HCT116 (cell line): Measurements from ENCODE around the gene SLC6A11. TPM values are rescaled to one million over a fixed set of nuclear protein-coding genes. Genes with fewer than 3 reads are reported as not detected.
A peak's percentile ranks its signal among the peaks of the same experiment; 100 is the strongest.

Source experiments
- ATAC-seq: fragments of 200-7000 bp; cut with Tn5 transposase; 2 replicates; pipeline ENCODE4 v1.9.1; 2020; ENCODE audit warnings: mild to moderate bottlenecking, moderate library complexity
- BruUV-seq: library from RNA; stranded (reverse); fragments of 400-500 nt; replicated peaks from 2 replicates; lab custom pipeline; 2021; lab: Mats Ljungman, UMichigan
- CTCF ChIA-PET: fragments of 300-600 bp; sonication (Branson Sonifier 250); formaldehyde crosslinking; loops from one replicate; lab custom pipeline; 2021; ENCODE audit warnings: antibody characterized with exemption; lab: Charles Lee
- POLR2A ChIA-PET: fragments of 300-600, 350-600 bp; sonication (Branson Sonifier 250); formaldehyde crosslinking; loops from one replicate; lab custom pipeline; 2021; ENCODE audit warnings: antibody characterized with exemption; lab: Charles Lee
- RAD21 ChIA-PET, 2 experiments: fragments of 300-600 bp; sonication (Branson Sonifier 250); formaldehyde crosslinking; loops; one replicate each; lab custom pipeline; 2023; ENCODE audit warnings: low total read pairs in 2 of 2; ENCODE audit not compliant: uncharacterized antibody in 2 of 2, unreplicated experiment in 2 of 2, low non-redundant PET in 1 of 2; lab: Charles Lee
- DNase-seq: peaks from one replicate; pipeline ENCODE4 v3.0.0-alpha.2; 2010; ENCODE audit warnings: low read depth, low spot score
- H2AFZ ChIP-seq: fragments of 200-600 bp; shearing (Covaris generic), sonication (generic); 2 replicates; pipeline ENCODE4 v1.6.1; 2017; ENCODE audit warnings: low read depth, mixed run types, mixed read lengths, antibody characterized with exemption, low read length; ENCODE audit not compliant: poor library complexity, severe bottlenecking
- H3K27ac ChIP-seq: 2 replicates; pipeline ENCODE4 v1.5.1; 2012; ENCODE audit warnings: low read depth, low read length
- H3K27me3 ChIP-seq: fragments of 200-600 bp; sonication (generic); 2 replicates; pipeline ENCODE4 v1.6.1; 2016; ENCODE audit warnings: mixed run types, low read length, mixed read lengths; ENCODE audit not compliant: insufficient read depth
- H3K36me3 ChIP-seq, 2 experiments: fragments of 200-500 bp in 1 of 2; fragments of 200-600 bp in 1 of 2; sonication (Bioruptor generic) in 1 of 2; sonication (generic) in 1 of 2; 2 replicates each; pipeline versions ENCODE4 v1.5.1 to v1.6.1; 2014 to 2016; ENCODE audit warnings: low read length in 2 of 2, inconsistent platforms in 1 of 2, mixed read lengths in 1 of 2, mixed run types in 1 of 2; ENCODE audit not compliant: insufficient read depth in 2 of 2, control insufficient read depth in 1 of 2
- H3K4me1 ChIP-seq, 2 experiments: fragments of 200-600 bp in 1 of 2; sonication (generic) in 1 of 2; 2 replicates each; pipeline versions ENCODE4 v1.5.1 to v1.6.1; 2012 to 2017; ENCODE audit warnings: low read length in 2 of 2, inconsistent platforms in 1 of 2, mild to moderate bottlenecking in 1 of 2, mixed read lengths in 1 of 2, mixed run types in 1 of 2, moderate library complexity in 1 of 2; ENCODE audit not compliant: insufficient read depth in 2 of 2, control insufficient read depth in 1 of 2
- H3K4me2 ChIP-seq: fragments of 200-600 bp; sonication (generic); 2 replicates; pipeline ENCODE4 v1.6.1; 2017; ENCODE audit warnings: mixed run types, low read length, mixed read lengths
- H3K4me3 ChIP-seq, 2 experiments: fragments of 200-600 bp in 1 of 2; sonication (generic) in 1 of 2; replicated peaks in 1 of 2; 2 replicates each; pipeline ENCODE4 v1.5.1; 2011 to 2016; ENCODE audit warnings: low read length in 2 of 2, control low read depth in 1 of 2, low read depth in 1 of 2, mild to moderate bottlenecking in 1 of 2, mixed read lengths in 1 of 2, mixed run types in 1 of 2
- H3K79me2 ChIP-seq: fragments of 200-600 bp; sonication (generic); 2 replicates; pipeline ENCODE4 v1.6.1; 2017; ENCODE audit warnings: mild to moderate bottlenecking, mixed run types, low read length, moderate library complexity, mixed read lengths; ENCODE audit not compliant: insufficient read depth
- H3K9ac ChIP-seq: fragments of 200-600 bp; sonication (generic); 2 replicates; pipeline ENCODE4 v1.6.1; 2016; ENCODE audit warnings: low read length, mixed read lengths
- H3K9me2 ChIP-seq: fragments of 200-600 bp; sonication (generic), shearing (Covaris generic); 2 replicates; pipeline ENCODE4 v1.6.1; 2017; ENCODE audit warnings: mixed run types, mild to moderate bottlenecking, moderate library complexity; ENCODE audit not compliant: insufficient read depth
- H3K9me3 ChIP-seq, 2 experiments: fragments of 200-500 bp in 1 of 2; fragments of 200-600 bp in 1 of 2; sonication (Bioruptor generic) in 1 of 2; sonication (generic) in 1 of 2; 2 replicates each; pipeline ENCODE4 v1.6.1; 2014 to 2017; ENCODE audit warnings: low read length in 2 of 2, mixed read lengths in 2 of 2, inconsistent platforms in 1 of 2, low read depth in 1 of 2, mild to moderate bottlenecking in 1 of 2, mixed run types in 1 of 2, moderate library complexity in 1 of 2; ENCODE audit not compliant: control insufficient read depth in 1 of 2, insufficient read depth in 1 of 2
- H4K20me1 ChIP-seq: fragments of 200-600 bp; sonication (generic), shearing (Covaris generic); 2 replicates; pipeline ENCODE4 v1.6.1; 2017; ENCODE audit warnings: mixed run types, mild to moderate bottlenecking, moderate library complexity; ENCODE audit not compliant: insufficient read depth
- CBX3 ChIP-seq: IDR thresholded peaks from 2 replicates; pipeline ENCODE4 v1.6.1; 2012; ENCODE audit warnings: low read depth
- CEBPB ChIP-seq: IDR thresholded peaks from 2 replicates; pipeline ENCODE4 v1.6.1; 2012; ENCODE audit warnings: low read depth
- ELF1 ChIP-seq: IDR thresholded peaks from 2 replicates; pipeline ENCODE4 v1.6.1; 2012; ENCODE audit warnings: low read depth, borderline replicate concordance
- FOSL1 ChIP-seq: IDR thresholded peaks from 2 replicates; pipeline ENCODE4 v1.6.1; 2012; ENCODE audit warnings: low read depth
- POLR2A ChIP-seq: IDR thresholded peaks from 2 replicates; pipeline ENCODE4 v1.7.0; 2011; ENCODE audit warnings: borderline replicate concordance; ENCODE audit not compliant: insufficient read depth, insufficient read length; ENCODE audit errors: extremely low read depth
- SP1 ChIP-seq: IDR thresholded peaks from 2 replicates; pipeline ENCODE4 v1.6.1; 2012; ENCODE audit warnings: low read depth
- ZFX ChIP-seq: fragments of 450-650 bp; IDR thresholded peaks from 2 replicates; pipeline ENCODE4 v1.6.1; 2017
- intact Hi-C: fragments of 100-400 bp; cut with micrococcal nuclease; formaldehyde crosslinking; loops from 2 replicates; pipeline ENCODE4 v1.10.0; 2022
- total RNA-seq: library from RNA; stranded (reverse); gene quantifications from one replicate; pipeline ENCODE4 v1.2.1, GENCODE V29; 2021; ENCODE audit not compliant: unreplicated experiment
- TF ChIP-seq, protein P1 (sequence below): IDR thresholded peaks from 2 replicates; pipeline ENCODE4 v1.6.1; 2012; ENCODE audit warnings: low read depth
- TF ChIP-seq, protein P2 (sequence below): IDR thresholded peaks from 2 replicates; pipeline ENCODE4 v1.6.1; 2012
- TF ChIP-seq, protein P3 (sequence below): IDR thresholded peaks from 2 replicates; pipeline ENCODE4 v1.6.1; 2011; ENCODE audit warnings: mild to moderate bottlenecking, low read length, moderate library complexity; ENCODE audit not compliant: insufficient replicate concordance; ENCODE audit errors: extremely low read depth

SLC6A11 gene
- total RNA-seq, 1 experiment from 2014 or later: not detected

- no peak overlapping the region for H3K4me3 ChIP-seq
- intact Hi-C loops: no loop called here
- RAD21 ChIA-PET: no interaction called here
- H3K27ac ChIP-seq: no peak overlapping the region
- no peak overlapping the region for H3K9ac ChIP-seq
- CTCF ChIA-PET: no interaction called here
- H3K9me2 ChIP-seq: no peaks in the 10 kb centered on the region
- H3K4me1 ChIP-seq: peaks cover 6 to 13% of the 10 kb centered on the region in 2 experiments
- H4K20me1 ChIP-seq: no peaks in the 10 kb centered on the region
- H2AFZ ChIP-seq: no peak overlapping the region
- POLR2A ChIA-PET: no interaction called here
- no peak overlapping the region for H3K4me2 ChIP-seq
- no peak for ATAC-seq
- H3K27me3 ChIP-seq: peaks cover 59% of the 10 kb centered on the region
- no peaks in the 10 kb centered on the region for H3K9me3 ChIP-seq
- no peaks in the 10 kb centered on the region for H3K36me3 ChIP-seq
- BruUV-seq: no TSS peak
- no peak for DNase-seq
- TF ChIP-seq, protein P1, sequence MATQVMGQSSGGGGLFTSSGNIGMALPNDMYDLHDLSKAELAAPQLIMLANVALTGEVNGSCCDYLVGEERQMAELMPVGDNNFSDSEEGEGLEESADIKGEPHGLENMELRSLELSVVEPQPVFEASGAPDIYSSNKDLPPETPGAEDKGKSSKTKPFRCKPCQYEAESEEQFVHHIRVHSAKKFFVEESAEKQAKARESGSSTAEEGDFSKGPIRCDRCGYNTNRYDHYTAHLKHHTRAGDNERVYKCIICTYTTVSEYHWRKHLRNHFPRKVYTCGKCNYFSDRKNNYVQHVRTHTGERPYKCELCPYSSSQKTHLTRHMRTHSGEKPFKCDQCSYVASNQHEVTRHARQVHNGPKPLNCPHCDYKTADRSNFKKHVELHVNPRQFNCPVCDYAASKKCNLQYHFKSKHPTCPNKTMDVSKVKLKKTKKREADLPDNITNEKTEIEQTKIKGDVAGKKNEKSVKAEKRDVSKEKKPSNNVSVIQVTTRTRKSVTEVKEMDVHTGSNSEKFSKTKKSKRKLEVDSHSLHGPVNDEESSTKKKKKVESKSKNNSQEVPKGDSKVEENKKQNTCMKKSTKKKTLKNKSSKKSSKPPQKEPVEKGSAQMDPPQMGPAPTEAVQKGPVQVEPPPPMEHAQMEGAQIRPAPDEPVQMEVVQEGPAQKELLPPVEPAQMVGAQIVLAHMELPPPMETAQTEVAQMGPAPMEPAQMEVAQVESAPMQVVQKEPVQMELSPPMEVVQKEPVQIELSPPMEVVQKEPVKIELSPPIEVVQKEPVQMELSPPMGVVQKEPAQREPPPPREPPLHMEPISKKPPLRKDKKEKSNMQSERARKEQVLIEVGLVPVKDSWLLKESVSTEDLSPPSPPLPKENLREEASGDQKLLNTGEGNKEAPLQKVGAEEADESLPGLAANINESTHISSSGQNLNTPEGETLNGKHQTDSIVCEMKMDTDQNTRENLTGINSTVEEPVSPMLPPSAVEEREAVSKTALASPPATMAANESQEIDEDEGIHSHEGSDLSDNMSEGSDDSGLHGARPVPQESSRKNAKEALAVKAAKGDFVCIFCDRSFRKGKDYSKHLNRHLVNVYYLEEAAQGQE: no peak
- no peak for TF ChIP-seq ELF1
- H3K79me2 ChIP-seq: no peaks in the 10 kb centered on the region
These were observed 165.0 kb downstream of the SLC6A11 start for GRCh38 chr3:10981031-10981430.

DNA sequence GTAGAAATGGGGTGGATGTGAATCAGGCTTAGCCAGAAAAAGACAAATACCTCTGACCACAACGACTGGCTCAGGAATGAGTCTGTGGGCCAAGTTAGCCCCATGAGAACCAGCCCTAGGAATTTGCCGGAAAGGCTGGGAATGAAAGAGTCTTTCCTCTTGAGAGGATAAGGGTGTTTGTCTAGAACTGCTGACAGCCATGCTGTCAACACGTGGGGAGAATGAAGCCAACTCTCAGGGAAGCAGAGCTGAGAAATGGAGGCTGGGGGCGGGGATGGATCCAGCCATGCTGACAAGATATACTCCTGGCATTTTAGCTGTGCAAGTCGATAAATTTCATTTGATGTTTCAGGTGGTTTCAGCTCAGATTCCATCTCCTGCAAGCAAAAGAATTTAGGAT lies 165.9 kb downstream of the SLC6A11 start:
- Histone ChIP-seq H3K4me1 (peaks cover 6 to 13% of the 10 kb centered on the region in 2 experiments), H3K4me2 (peak overlapping the region; percentile 52; the same call in 1 of the 2 replicates), H3K27me3 (peaks cover 65% of the 10 kb centered on the region)
- no TSS peak for BruUV-seq
- POLR2A ChIA-PET: no interaction called here
- TF ChIP-seq, protein P2, sequence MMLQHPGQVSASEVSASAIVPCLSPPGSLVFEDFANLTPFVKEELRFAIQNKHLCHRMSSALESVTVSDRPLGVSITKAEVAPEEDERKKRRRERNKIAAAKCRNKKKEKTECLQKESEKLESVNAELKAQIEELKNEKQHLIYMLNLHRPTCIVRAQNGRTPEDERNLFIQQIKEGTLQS: no peak
- TF ChIP-seq POLR2A: no peak
- TF ChIP-seq CEBPB: no peak
- no peak for TF ChIP-seq SP1
- TF ChIP-seq ZFX: no peak
- TF ChIP-seq CBX3: no peak
- TF ChIP-seq, protein P3, sequence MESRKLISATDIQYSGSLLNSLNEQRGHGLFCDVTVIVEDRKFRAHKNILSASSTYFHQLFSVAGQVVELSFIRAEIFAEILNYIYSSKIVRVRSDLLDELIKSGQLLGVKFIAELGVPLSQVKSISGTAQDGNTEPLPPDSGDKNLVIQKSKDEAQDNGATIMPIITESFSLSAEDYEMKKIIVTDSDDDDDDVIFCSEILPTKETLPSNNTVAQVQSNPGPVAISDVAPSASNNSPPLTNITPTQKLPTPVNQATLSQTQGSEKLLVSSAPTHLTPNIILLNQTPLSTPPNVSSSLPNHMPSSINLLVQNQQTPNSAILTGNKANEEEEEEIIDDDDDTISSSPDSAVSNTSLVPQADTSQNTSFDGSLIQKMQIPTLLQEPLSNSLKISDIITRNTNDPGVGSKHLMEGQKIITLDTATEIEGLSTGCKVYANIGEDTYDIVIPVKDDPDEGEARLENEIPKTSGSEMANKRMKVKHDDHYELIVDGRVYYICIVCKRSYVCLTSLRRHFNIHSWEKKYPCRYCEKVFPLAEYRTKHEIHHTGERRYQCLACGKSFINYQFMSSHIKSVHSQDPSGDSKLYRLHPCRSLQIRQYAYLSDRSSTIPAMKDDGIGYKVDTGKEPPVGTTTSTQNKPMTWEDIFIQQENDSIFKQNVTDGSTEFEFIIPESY: no peak
- no peak for TF ChIP-seq FOSL1
- TF ChIP-seq, all 23 proteins: peak for 0
- RAD21 ChIA-PET: no interaction called here
- no peak overlapping the region for H2AFZ ChIP-seq
- H3K4me3 ChIP-seq: no peak overlapping the region
- no peaks in the 10 kb centered on the region for H3K36me3 ChIP-seq
- intact Hi-C loops: loop anchor here (2.0 kb wide), 1 partner anchor 31 kb away; no protein-coding TSS in a partner anchor
- H3K79me2 ChIP-seq: no peaks in the 10 kb centered on the region
- no peaks in the 10 kb centered on the region for H3K9me3 ChIP-seq
- no peak overlapping the region for H3K9ac ChIP-seq
- no peak overlapping the region for H3K27ac ChIP-seq
- H4K20me1 ChIP-seq: no peaks in the 10 kb centered on the region
- ATAC-seq (no peak), DNase-seq (no peak)
- no peaks in the 10 kb centered on the region for H3K9me2 ChIP-seq
- CTCF ChIA-PET: interaction anchor here (1.3 to 1.9 kb wide), 3 partner anchors 36 to 353 kb away, joined by 4 to 7 read pairs (median 5); no protein-coding TSS in a partner anchor
